IPS DF 4.7 (cell line): Measurements from ENCODE around the gene HS6ST2.

Source experiments
- DNase-seq: peaks from one replicate; pipeline ENCODE4 v3.0.0-alpha.2; 2013; ENCODE audit warnings: low spot score; ENCODE audit errors: extremely low read depth

The HS6ST2 gene

DNA sequence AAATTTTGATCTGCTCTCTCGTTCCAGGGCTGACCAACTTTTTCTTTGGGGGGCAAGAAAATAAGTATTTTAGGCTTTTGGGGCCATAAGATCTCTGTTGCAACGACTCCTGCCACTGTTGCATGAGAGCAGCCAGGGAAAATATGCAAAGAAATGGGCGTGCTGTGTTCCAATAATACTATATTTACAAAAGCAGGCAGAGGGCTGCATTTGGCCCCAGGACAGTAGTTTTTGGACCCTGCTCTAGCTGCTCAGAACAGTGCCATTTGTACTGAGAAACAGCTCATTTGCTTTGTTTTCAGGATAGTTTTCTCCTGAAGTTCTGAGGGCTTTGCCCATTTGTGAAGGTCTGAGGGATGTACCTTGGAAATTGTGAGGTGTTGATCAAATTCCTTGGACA, 334.5 kb downstream of the HS6ST2 start:
- no peak for DNase-seq

DNA sequence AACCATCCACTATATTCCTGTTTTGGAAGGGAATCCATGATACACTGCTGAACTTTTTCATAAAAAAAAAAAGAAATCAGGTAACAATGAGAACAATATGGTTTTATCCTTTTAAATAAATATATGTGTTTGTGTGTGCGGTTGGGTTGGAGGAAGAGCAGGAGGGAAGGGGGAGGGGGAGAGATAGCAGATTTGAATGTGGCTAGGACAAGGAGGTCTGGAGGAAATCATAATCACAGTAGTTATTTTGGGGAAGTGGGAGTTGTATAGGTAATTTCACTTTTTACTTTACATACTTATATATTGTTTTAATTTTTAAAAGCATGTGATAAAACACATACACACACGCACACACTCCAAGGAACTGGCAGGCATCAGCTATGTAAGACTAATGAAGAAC, 335.1 kb downstream of the HS6ST2 start:
- DNase-seq = no peak

GRCh38 chrX:132622130-132622529, 336.3 kb downstream of the HS6ST2 start:
- no peak for DNase-seq

- no peak for DNase-seq
Measured at GRCh38 chrX:132618810-132619209, 339.6 kb downstream of the HS6ST2 start.

- DNase-seq = no peak
Measured at GRCh38 chrX:132615391-132616131, 342.9 kb downstream of the HS6ST2 start.

DNA sequence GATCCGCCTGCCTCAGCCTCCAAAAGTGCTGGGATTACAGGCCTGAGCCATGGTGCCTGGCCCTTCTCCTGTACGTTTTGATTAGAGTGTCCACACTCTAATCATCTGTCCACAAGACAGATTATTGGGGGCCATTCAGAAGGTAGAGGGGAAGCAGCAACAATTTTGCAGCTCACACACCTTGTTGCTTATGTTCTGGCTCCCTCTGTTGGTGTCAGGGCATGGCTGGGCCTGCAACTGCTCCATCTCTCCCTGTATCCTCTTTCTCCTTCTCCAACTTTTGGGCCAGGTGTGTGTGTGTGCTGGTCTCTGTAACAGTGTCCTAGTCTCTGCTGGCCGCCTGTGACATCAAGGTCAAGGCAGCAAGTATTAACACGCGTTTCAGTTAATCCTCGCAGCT, 344.1 kb downstream of the HS6ST2 start:
- DNase-seq = no peak

GRCh38 chrX:132613801-132614200, 344.6 kb downstream of the HS6ST2 start:
- no peak for DNase-seq

GRCh38 chrX:132612821-132613564, 345.4 kb downstream of the HS6ST2 start:
- no peak for DNase-seq

- DNase-seq = no peak
Measured at GRCh38 chrX:132610536-132610935, 347.9 kb downstream of the HS6ST2 start.

DNA sequence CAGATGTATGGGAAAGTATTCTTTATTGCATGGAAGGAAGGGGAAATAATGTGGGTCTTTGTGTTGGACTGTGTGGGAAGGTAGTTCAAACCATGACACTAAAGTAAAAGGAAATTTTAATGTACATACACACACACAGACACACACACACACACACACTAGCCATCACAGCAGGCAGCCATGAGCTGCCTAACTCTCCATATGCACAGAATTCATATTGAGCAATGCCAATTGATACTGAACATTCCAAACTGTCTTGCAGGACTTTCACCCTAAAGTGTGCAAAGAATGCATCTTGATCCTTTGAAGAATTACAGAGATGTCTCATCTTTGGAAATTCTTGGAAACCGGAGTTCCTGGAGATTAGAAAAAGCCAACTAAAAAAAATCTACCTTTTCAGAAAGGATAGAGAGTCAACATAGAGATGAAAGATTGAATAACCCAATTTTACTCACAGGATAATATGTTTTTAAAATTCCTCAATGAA, 349.0 kb downstream of the HS6ST2 start:
- no peak for DNase-seq

- no peak for DNase-seq
Measured at GRCh38 chrX:132603700-132604286, 354.6 kb downstream of the HS6ST2 start.

DNA sequence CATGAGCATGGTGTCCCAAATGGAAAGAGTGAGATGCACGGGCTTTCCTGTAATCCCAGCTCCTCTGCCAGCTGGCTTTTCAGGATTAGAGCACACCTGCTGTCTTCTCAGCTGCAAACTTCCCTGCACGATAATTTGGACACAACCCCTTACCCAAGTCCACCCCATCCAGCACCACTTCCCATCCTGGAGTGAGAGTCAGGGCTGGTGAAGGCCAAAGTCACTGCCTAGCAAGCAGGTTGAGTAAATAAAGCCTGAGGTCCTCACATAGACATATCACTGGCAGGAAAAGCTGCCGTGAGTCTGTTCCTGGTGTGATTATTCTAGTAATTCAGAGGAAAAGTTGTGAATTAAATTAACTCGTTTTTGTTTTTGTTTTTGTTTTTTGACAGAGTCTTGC, 355.7 kb downstream of the HS6ST2 start:
- DNase-seq = no peak

DNA sequence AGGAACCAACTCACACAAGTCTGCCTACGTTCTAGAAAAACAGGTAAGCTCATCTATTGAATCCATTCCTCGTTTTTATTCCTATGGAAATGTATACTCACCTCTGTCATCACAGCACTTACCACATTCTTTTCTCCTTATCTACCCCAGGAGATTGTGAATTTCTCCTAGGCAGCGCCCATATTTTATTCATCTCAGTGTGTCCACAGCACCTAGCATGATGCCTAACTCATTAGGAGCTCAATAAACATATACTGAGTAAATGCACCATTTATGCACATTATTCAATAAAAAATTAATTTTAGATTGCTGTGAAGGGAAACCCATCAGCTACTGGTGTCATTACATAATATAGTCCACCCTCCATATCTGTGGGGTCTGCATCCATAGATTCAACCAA, 363.4 kb downstream of the HS6ST2 start:
- DNase-seq = no peak

GRCh38 chrX:132594129-132594528, 364.3 kb downstream of the HS6ST2 start:
- DNase-seq = no peak

- no peak for DNase-seq
Measured at GRCh38 chrX:132592880-132593279, 365.5 kb downstream of the HS6ST2 start.

- DNase-seq = no peak
Measured at GRCh38 chrX:132591719-132592275, 366.6 kb downstream of the HS6ST2 start.

DNA sequence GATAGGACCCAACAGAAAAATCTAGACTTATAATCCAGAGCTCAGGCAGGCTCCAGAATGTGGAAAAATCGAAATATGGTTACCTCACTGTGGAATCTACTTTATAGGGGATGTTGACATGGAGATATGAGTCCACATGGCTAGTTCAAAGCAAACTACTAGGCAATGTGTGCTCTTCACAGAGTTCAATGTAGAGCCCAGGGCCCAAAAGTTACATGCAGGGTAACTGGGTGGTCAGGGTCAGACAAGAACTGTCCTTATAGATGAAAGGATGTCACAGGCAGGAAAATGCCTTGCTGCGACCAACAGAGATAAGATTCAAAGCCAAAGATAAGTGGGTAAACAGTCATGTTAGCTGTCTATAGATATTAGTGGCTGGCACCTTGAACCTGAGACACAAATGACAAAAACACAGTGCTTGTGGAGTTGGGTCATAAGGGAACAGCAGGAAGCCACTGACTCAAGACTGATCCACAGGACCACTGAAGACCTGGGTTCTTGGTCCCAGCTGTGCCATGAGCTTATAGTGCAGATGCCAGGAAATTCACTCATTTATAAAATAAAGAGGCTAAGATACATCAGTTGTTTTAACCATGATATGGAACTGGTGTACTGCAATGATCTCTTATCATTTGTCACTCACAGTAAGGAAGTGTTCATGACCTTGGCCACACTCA, 367.9 kb downstream of the HS6ST2 start:
- no peak for DNase-seq

- no peak for DNase-seq
Measured at GRCh38 chrX:132584936-132585335, 373.5 kb downstream of the HS6ST2 start.

- no peak for DNase-seq
Measured at GRCh38 chrX:132576939-132577338, 381.5 kb downstream of the HS6ST2 start.
